Hematopoietic multipotent progenitor cell treated with erythropoietin and hydrocortisone succinate and interleukin-3 and kit ligand, for 17 days (in vitro differentiated cells): ENCODE results near the gene SREBF2.

Source experiments
- DNase-seq: peaks from one replicate; pipeline ENCODE4 v3.0.0-alpha.2; 2015; ENCODE audit warnings: low spot score

The SREBF2 gene

DNA sequence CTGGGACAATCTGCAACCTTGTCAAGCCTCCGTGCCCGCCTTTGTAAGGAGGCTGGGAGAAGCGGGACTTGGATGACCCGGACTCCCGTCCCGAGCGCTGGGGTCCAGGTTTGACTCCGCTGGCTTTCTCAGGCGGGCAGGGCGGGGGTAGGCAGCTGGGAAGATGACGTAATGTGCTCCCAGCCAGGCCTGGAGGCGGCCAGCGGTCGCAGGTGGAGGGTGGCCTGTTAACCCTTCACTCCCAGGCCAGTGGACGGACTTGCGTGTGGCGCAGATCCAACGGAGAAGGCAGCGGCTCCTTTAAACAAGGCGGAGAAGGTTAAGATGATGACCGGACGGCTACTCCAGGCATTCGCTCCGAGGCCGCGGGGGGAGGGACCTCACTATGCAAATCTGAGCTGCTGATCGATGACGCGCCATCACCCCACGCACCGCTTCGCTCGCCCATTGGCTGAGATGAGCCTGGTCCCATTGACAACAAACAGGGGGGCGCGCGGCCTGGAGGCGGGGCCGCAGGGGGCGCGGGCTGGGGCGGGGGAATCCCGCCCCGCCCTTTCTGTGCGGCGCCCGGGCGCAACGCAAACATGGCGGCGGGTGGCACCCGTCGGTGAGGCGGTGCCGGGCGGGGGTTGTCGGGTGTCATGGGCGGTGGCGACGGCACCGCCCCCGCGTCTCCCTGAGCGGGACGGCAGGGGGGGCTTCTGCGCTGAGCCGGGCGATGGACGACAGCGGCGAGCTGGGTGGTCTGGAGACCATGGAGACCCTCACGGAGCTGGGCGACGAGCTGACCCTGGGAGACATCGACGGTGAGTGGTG is at the start of gene SREBF2:
Gene SREBF2 (plus strand): TSS at position 553 of the 816 bp plus-strand sequence. CDS start 166 bp downstream, at position 719.
- peak; percentile 99 for DNase-seq

DNA sequence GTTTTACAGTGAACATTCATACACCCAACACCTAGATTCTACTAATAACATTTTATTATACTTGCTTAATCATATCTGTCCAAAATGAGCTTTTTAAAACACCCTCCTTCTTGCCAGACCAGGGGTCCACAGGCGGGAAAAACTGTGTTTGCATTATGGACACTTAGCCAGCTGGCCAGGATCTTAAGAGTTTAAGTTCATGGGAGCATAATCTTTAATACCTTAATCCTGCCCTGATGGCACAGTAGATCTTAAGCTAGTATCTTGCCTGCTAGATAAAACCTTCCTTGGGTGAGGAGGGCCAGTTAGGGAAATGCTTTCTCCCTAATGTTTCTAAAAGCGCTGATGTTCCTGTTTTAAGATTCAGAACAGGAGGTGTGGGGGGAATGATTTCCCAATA is 45.6 kb upstream of the SREBF2 start:
- DNase-seq, result no peak

- DNase-seq, result no peak
These were observed 39.0 kb upstream of the SREBF2 start for GRCh38 chr22:41793871-41794270.

DNA sequence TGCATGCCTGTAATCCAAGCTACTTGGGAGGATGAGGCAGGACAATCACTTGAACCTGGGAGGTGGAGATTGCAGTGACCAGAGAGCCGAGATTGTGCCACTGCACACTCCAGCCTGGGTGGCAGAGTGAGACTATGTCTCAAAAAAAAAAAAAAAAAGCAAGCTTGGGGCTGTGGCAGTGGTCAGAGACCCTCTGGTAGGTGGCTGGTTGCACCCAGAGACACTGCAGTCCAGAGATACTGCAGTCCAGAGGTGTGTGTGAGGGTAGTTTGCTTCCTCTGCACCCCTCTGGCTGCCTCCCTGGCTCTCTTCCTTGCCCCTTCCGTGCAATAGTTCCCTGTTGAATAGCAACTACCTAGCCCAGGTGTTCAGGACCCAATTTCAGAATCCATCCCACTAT is 34.2 kb upstream of the SREBF2 start:
- no peak for DNase-seq

DNA sequence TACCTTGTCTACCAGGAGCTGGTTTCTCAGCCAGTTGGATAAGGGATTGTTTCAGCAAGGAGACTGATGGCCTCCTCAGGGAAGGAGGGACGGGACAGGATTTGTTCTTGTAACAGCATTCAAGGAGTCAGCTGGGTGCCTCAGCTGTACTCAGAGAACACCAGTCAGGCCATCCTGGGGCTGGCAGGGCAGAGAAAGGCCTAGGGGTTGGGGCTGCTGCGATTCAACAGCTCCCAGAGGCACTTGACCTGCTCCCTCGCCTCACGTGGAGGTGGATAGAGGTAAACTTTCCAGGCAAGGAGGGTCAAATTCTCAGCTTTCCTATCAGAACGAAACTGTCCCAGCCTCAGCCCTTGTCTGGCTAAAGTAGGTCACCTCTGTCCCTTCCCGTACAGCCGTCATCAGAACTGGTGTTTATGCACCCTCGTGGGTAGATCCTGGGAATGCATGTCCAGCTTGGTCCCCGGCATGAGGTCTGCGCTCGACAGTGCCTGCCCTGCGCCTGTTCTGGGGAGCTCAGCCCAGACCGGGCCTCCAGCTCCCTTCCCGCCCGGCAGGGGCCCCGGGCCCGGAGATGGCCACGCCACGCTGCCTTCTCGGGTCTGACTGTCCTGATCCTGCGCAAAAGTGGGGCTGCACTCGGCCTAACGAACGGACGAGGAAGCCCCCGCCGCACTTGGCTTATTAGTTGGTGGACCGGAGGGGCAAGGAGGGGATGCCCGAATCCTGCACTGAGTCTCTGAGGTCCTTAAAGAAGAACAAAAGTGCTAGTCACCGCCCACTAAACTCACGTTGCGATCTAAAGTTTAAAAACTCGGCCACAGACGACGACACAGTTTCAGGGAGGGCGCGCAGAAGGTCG is 33.2 kb upstream of the SREBF2 start:
- DNase-seq, result no peak

DNA sequence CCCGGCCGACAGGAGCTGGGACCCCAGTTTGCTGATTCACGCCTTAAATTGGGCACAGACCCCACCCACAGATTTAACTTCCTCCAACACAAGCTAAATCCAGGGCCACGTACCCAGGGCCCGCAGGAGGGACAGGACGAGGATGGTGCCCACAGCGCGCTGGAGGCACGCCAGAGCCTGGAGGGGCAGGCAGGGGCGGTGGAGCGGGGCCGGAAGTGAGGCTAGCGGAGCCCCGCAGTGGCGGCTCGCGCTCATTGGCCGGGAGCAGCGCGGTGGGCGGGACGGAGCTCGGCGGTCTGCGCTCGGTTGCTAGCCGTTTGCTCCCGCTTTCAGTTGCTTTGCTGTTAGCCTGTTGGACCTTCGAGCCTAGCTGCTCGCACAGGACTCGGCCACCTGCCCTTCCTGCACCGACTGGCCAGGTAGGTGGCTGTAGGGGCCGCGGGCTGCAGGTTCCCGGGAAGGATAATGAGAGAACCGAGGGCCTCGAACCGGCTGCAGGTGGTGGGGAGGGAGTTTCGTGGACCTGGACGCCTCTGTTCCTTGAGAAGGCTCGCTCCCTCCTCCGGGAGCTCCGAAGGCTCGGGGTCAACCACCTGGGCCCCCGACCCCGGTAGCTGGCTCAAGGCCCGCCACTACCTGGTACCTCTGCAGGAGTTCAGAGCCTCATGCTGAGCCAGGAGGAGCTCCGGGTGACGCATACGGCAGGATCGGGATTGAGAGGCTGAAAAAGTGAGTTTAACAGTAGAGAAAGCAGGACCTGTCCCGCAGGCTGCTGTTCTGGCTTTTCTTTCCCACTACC is 32.4 kb upstream of the SREBF2 start, which contains the start of gene CCDC134:
Gene CCDC134 (plus strand): TSS at position 332 of the 799 bp plus-strand sequence. CDS start 8,212 bp downstream, outside the sequence.
- DNase-seq, result peak; percentile 86

DNA sequence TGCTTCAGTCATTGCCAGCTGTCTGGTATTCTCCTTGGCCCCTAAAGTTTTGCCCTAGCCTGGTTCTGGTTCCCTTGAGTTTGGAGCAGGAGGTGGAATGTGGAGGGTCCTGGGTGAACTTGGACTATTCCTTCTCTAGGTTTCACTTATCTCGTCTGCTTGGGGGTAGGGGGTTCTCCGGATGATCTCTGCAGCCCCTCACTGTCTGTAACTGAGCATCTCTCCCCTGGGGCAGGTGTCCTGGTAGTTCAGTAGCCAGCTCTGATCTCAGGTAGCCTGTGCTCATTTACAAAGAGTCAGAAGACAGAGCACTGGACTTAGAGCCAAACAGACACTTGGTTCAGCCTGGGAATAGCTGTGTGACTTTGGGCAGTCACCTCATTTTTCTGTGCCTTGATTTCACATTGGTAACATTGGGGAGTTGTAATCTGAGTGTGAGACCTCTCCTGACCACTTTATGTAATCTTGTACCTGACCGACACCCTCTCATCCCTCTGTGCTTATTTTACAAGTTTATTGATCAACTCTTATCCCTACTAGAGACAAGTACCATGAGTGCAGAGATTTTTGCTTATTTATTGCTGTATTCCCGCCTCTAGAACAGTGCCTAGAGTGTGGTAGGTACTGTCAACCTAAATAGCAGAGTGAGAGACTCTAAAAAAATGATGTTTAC is 31.6 kb upstream of the SREBF2 start:
- peak; percentile 23 for DNase-seq

DNA sequence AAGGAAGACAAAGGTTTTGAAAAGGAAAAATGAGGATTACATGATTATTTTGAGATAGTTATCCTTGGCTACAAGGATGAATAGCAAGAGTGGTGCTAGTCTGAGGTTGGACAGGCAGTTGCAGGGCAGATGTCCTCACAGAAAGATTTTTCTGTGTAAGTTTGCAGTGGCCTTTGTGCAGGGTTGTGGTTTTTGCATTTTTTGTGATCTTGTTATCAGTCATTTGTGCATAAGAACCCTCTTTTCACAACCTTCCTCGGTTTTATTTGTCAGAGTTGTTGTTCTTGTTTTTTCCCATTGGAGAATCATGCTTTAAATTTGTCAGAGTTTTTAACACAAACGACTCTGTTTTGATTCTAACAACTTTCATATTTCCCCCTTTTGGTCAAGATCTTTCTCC is 31.0 kb upstream of the SREBF2 start:
- DNase-seq, result no peak

GRCh38 chr22:41805639-41806038 is 27.3 kb upstream of the SREBF2 start:
- no peak for DNase-seq

GRCh38 chr22:41808400-41808799 is 24.5 kb upstream of the SREBF2 start:
- DNase-seq, result peak; percentile 58

DNA sequence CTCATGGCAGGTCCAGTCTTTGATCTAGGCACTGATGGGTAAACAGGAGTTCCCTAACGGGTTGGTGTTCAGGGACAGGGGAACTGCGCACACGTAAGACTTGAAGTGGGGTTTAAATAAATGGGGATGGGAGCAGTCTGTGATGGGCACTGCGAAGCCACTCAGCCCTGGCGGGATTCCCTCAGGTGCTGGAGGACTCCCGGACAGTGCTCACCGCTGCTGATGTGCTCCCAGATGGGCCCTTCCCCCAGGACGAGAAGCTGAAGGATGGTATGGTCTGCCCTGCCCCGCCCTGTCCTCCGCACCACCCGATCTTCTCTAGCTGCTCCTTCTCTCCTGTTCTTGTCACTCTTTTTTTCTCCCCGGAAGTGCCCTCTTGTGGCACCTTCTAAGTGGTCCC is 22.9 kb upstream of the SREBF2 start:
- DNase-seq, result no peak

DNA sequence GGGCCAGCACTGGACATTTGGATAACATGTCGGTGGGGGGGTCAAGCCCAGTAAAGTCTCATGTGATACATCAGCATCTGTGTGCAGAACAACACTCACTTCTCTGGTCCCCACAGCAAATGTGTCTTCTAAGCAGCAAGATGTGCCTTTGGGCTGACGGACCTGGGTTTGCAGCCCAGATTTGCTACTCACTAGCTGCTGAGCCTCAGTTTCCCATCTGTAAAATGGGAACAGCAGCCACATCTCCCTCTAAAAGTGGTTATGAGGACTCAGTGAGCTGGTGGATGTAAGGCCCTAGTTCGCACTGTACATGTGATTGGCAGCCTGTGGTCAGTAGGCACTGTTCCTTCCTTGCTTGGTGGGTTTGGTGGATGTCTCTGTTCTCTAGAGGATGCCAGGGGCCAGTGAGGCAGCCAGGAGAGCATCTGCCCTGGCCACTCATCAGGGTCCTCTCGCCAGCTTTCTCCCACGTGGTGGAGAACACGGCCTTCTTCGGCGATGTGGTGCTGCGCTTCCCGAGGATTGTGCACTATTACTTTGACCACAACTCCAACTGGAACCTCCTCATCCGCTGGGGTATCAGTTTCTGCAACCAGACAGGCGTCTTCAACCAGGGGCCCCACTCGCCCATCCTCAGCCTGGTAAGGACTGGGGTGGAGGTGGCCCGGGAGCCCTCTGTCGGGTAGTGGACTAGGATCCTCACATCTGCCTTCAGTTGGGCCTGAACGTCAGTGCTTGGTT is 19.9 kb upstream of the SREBF2 start:
- DNase-seq, result no peak

GRCh38 chr22:41813726-41814410 is 19.0 kb upstream of the SREBF2 start:
- no peak for DNase-seq

- no peak for DNase-seq
These were observed 17.2 kb upstream of the SREBF2 start for GRCh38 chr22:41815716-41816115.

DNA sequence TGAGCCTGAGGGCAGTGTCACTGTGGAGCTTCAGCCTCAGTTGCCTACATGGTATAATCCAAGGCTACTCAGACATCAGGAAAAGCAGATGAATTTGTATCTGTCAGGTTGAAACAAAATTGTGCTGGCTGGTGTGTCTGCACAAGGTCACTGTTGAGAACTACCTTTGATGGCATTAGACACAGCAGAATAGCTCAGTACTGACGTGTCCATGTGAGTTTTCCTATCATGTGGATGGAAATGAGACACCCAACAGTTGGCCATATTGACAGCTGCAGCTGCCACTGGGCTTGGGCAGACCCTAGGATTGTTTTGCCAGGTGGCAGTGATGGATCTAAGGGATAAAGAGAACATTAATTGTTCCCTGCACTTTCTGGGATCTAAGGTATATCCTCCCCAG is 16.7 kb upstream of the SREBF2 start:
- no peak for DNase-seq

DNA sequence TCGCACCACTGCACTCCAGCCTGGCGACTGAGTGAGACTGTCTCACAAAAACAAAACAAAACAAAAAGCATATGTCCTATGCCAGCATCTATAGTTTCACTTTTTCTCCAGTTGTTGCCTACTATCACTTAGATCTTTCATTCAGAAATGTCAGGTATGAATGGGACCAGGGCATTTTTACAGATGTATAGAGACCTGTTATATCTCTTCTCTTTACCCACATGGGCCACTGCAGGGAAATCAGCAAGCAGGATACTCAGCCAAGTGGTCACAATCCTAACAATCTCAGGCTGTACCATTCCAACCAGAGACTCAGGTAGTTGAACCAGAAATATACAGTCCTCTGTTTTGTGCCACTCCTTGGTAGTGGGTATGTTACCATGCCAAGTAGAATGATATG is 16.0 kb upstream of the SREBF2 start:
- no peak for DNase-seq

GRCh38 chr22:41818011-41818410 is 14.9 kb upstream of the SREBF2 start:
- no peak for DNase-seq

GRCh38 chr22:41818596-41818995 is 14.3 kb upstream of the SREBF2 start:
- DNase-seq, result no peak

- no peak for DNase-seq
These were observed 13.6 kb upstream of the SREBF2 start for GRCh38 chr22:41819257-41819656.

DNA sequence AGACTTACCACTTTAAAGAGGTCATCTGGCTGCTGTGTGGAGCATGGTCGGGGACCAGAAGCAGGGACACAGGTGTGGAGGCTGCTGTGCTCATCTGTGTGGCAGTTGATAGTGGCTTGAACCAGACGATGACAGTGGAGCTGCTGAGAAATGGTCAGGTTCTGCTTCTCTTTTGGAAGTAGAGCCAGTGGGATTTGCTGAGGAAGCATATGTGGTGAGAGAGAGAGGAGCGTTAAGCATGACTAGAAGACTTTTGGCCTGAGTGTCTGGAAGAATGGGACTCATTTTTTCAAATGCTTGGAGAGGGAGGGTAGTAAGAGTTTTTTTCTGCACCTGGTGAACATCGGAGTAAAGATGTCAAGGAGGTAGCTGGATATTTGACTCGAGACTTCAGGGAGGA is 12.5 kb upstream of the SREBF2 start:
- DNase-seq, result no peak
